ENCODE data around the gene ADGRD1.

ADGRD1 gene

GRCh38 chr12:131162113-131162512, 208.4 kb downstream of the ADGRD1 start:
- Histone ChIP-seq H3K27ac (ENCODE audit: insufficient read depth, low read depth, low read length, poor library complexity, severe bottlenecking) (no peak overlapping the region), H3K27me3 (ENCODE audit: control insufficient read depth, insufficient read depth, low read length, poor library complexity, severe bottlenecking) (no peaks in the 10 kb centered on the region), H3K4me1 (ENCODE audit: control insufficient read depth, insufficient read depth, low read length) (no peaks in the 10 kb centered on the region), H3K4me3 (ENCODE audit: insufficient read depth, low read depth, low read length) (no peak overlapping the region), H3K9me3 (ENCODE audit: control insufficient read depth, low read length) (no peaks in the 10 kb centered on the region), H3K36me3 (ENCODE audit: control insufficient read depth, insufficient read depth, low read length) (no peaks in the 10 kb centered on the region)
- WGBS, 2 experiments, result 94 to 95% methylated on average over 3 of the region's 3 CpGs

- Histone ChIP-seq H3K36me3 (ENCODE audit: control insufficient read depth, insufficient read depth, low read length) (no peaks in the 10 kb centered on the region), H3K27ac (ENCODE audit: insufficient read depth, low read depth, low read length, poor library complexity, severe bottlenecking) (no peak overlapping the region), H3K27me3 (ENCODE audit: control insufficient read depth, insufficient read depth, low read length, poor library complexity, severe bottlenecking) (no peaks in the 10 kb centered on the region), H3K4me3 (ENCODE audit: insufficient read depth, low read depth, low read length) (no peak overlapping the region), H3K4me1 (ENCODE audit: control insufficient read depth, insufficient read depth, low read length) (no peaks in the 10 kb centered on the region), H3K9me3 (ENCODE audit: control insufficient read depth, low read length) (no peaks in the 10 kb centered on the region)
- 95 to 97% methylated on average over 46 of the region's 46 CpGs for WGBS, 2 experiments
Measured at GRCh38 chr12:131163189-131163738, 209.6 kb downstream of the ADGRD1 start.

- Histone ChIP-seq H3K36me3 (ENCODE audit: control insufficient read depth, insufficient read depth, low read length) (no peaks in the 10 kb centered on the region), H3K4me1 (ENCODE audit: control insufficient read depth, insufficient read depth, low read length) (no peaks in the 10 kb centered on the region), H3K27ac (ENCODE audit: insufficient read depth, low read depth, low read length, poor library complexity, severe bottlenecking) (no peak overlapping the region), H3K27me3 (ENCODE audit: control insufficient read depth, insufficient read depth, low read length, poor library complexity, severe bottlenecking) (no peaks in the 10 kb centered on the region), H3K4me3 (ENCODE audit: insufficient read depth, low read depth, low read length) (no peak overlapping the region), H3K9me3 (ENCODE audit: control insufficient read depth, low read length) (no peaks in the 10 kb centered on the region)
- WGBS, 2 experiments, result 92 to 97% methylated on average over 20 to 21 of the region's 34 CpGs
Measured at GRCh38 chr12:131164096-131164872, 210.6 kb downstream of the ADGRD1 start.

GRCh38 chr12:131166717-131167116, 213.0 kb downstream of the ADGRD1 start:
- 95 to 100% methylated on average over 1 of the region's 1 CpG for WGBS, 2 experiments
- H3K27ac ChIP-seq (ENCODE audit: insufficient read depth, low read depth, low read length, poor library complexity, severe bottlenecking), result no peak overlapping the region

GRCh38 chr12:131167334-131167733, 213.6 kb downstream of the ADGRD1 start:
- Histone ChIP-seq H3K9me3 (ENCODE audit: control insufficient read depth, low read length) (no peaks in the 10 kb centered on the region), H3K4me3 (ENCODE audit: insufficient read depth, low read depth, low read length) (no peak overlapping the region), H3K36me3 (ENCODE audit: control insufficient read depth, insufficient read depth, low read length) (no peaks in the 10 kb centered on the region), H3K4me1 (ENCODE audit: control insufficient read depth, insufficient read depth, low read length) (no peaks in the 10 kb centered on the region), H3K27me3 (ENCODE audit: control insufficient read depth, insufficient read depth, low read length, poor library complexity, severe bottlenecking) (no peaks in the 10 kb centered on the region), H3K27ac (ENCODE audit: insufficient read depth, low read depth, low read length, poor library complexity, severe bottlenecking) (no peak overlapping the region)
- WGBS, 2 experiments, result 85 to 90% methylated on average over 5 of the region's 5 CpGs

More at GRCh38 chr12:131166717-131167116, 213.0 kb downstream of the ADGRD1 start:
- H3K36me3 ChIP-seq (ENCODE audit: control insufficient read depth, insufficient read depth, low read length), result no peaks in the 10 kb centered on the region
- H3K4me1 ChIP-seq (ENCODE audit: control insufficient read depth, insufficient read depth, low read length), result no peaks in the 10 kb centered on the region
- H3K4me3 ChIP-seq (ENCODE audit: insufficient read depth, low read depth, low read length), result no peak overlapping the region
- no peaks in the 10 kb centered on the region for H3K9me3 ChIP-seq (ENCODE audit: control insufficient read depth, low read length)
- H3K27me3 ChIP-seq (ENCODE audit: control insufficient read depth, insufficient read depth, low read length, poor library complexity, severe bottlenecking), result no peaks in the 10 kb centered on the region

- Histone ChIP-seq H3K36me3 (ENCODE audit: control insufficient read depth, insufficient read depth, low read length) (no peaks in the 10 kb centered on the region), H3K27ac (ENCODE audit: insufficient read depth, low read depth, low read length, poor library complexity, severe bottlenecking) (no peak overlapping the region), H3K4me1 (ENCODE audit: control insufficient read depth, insufficient read depth, low read length) (no peaks in the 10 kb centered on the region), H3K27me3 (ENCODE audit: control insufficient read depth, insufficient read depth, low read length, poor library complexity, severe bottlenecking) (no peaks in the 10 kb centered on the region), H3K4me3 (ENCODE audit: insufficient read depth, low read depth, low read length) (no peak overlapping the region), H3K9me3 (ENCODE audit: control insufficient read depth, low read length) (peaks cover 2% of the 10 kb centered on the region)
- 77 to 90% methylated on average over 3 to 4 of the region's 4 CpGs for WGBS, 2 experiments
Measured at GRCh38 chr12:131171029-131171428, 217.3 kb downstream of the ADGRD1 start.

- Histone ChIP-seq H3K36me3 (ENCODE audit: control insufficient read depth, insufficient read depth, low read length) (no peaks in the 10 kb centered on the region), H3K4me3 (ENCODE audit: insufficient read depth, low read depth, low read length) (no peak overlapping the region), H3K9me3 (ENCODE audit: control insufficient read depth, low read length) (peaks cover 2% of the 10 kb centered on the region), H3K4me1 (ENCODE audit: control insufficient read depth, insufficient read depth, low read length) (no peaks in the 10 kb centered on the region), H3K27ac (ENCODE audit: insufficient read depth, low read depth, low read length, poor library complexity, severe bottlenecking) (no peak overlapping the region), H3K27me3 (ENCODE audit: control insufficient read depth, insufficient read depth, low read length, poor library complexity, severe bottlenecking) (no peaks in the 10 kb centered on the region)
Measured at GRCh38 chr12:131174901-131175300, 221.2 kb downstream of the ADGRD1 start.

GRCh38 chr12:131176266-131176665, 222.6 kb downstream of the ADGRD1 start:
- Histone ChIP-seq H3K4me3 (ENCODE audit: insufficient read depth, low read depth, low read length) (no peak overlapping the region), H3K27ac (ENCODE audit: insufficient read depth, low read depth, low read length, poor library complexity, severe bottlenecking) (no peak overlapping the region), H3K9me3 (ENCODE audit: control insufficient read depth, low read length) (peaks cover 2% of the 10 kb centered on the region), H3K27me3 (ENCODE audit: control insufficient read depth, insufficient read depth, low read length, poor library complexity, severe bottlenecking) (no peaks in the 10 kb centered on the region), H3K36me3 (ENCODE audit: control insufficient read depth, insufficient read depth, low read length) (no peaks in the 10 kb centered on the region), H3K4me1 (ENCODE audit: control insufficient read depth, insufficient read depth, low read length) (no peaks in the 10 kb centered on the region)

GRCh38 chr12:131176926-131177325, 223.2 kb downstream of the ADGRD1 start:
- no peaks in the 10 kb centered on the region for H3K36me3 ChIP-seq (ENCODE audit: control insufficient read depth, insufficient read depth, low read length)
- H3K27ac ChIP-seq (ENCODE audit: insufficient read depth, low read depth, low read length, poor library complexity, severe bottlenecking), result no peak overlapping the region
- H3K9me3 ChIP-seq (ENCODE audit: control insufficient read depth, low read length), result peaks cover 2% of the 10 kb centered on the region
- no peak overlapping the region for H3K4me3 ChIP-seq (ENCODE audit: insufficient read depth, low read depth, low read length)
- H3K27me3 ChIP-seq (ENCODE audit: control insufficient read depth, insufficient read depth, low read length, poor library complexity, severe bottlenecking), result no peaks in the 10 kb centered on the region
- WGBS, 2 experiments, result 76 to 85% methylated on average over 1 of the region's 1 CpG
- no peaks in the 10 kb centered on the region for H3K4me1 ChIP-seq (ENCODE audit: control insufficient read depth, insufficient read depth, low read length)

GRCh38 chr12:131177599-131177998, 223.9 kb downstream of the ADGRD1 start:
- no peak overlapping the region for H3K4me3 ChIP-seq (ENCODE audit: insufficient read depth, low read depth, low read length)
- peaks cover 2% of the 10 kb centered on the region for H3K9me3 ChIP-seq (ENCODE audit: control insufficient read depth, low read length)
- no peaks in the 10 kb centered on the region for H3K36me3 ChIP-seq (ENCODE audit: control insufficient read depth, insufficient read depth, low read length)
- H3K4me1 ChIP-seq (ENCODE audit: control insufficient read depth, insufficient read depth, low read length), result no peaks in the 10 kb centered on the region
- no peaks in the 10 kb centered on the region for H3K27me3 ChIP-seq (ENCODE audit: control insufficient read depth, insufficient read depth, low read length, poor library complexity, severe bottlenecking)
- no peak overlapping the region for H3K27ac ChIP-seq (ENCODE audit: insufficient read depth, low read depth, low read length, poor library complexity, severe bottlenecking)
- WGBS, 2 experiments, result 95 to 100% methylated on average over 1 of the region's 1 CpG

Measured in ectodermal cell (in vitro differentiated cells).